Fibroblast of mammary gland (primary cell): ENCODE data around the gene TMEM183A.

Experiments
- DNase-seq: peaks from one replicate; pipeline ENCODE4 v3.0.0-alpha.2; 2010; ENCODE audit warnings: low read depth
- H3K4me3 ChIP-seq: 2 replicates; pipeline ENCODE4 v1.5.1; 2011; ENCODE audit warnings: low read depth, mild to moderate bottlenecking, low read length, moderate library complexity; ENCODE audit not compliant: control insufficient read depth
- TF ChIP-seq, protein P1 (sequence below): conservative IDR thresholded peaks from 2 replicates; pipeline ENCODE4 v1.5.1; 2011; ENCODE audit warnings: low read depth, low read length, inconsistent platforms; ENCODE audit not compliant: control insufficient read depth, insufficient read depth

TMEM183A gene, protein sequence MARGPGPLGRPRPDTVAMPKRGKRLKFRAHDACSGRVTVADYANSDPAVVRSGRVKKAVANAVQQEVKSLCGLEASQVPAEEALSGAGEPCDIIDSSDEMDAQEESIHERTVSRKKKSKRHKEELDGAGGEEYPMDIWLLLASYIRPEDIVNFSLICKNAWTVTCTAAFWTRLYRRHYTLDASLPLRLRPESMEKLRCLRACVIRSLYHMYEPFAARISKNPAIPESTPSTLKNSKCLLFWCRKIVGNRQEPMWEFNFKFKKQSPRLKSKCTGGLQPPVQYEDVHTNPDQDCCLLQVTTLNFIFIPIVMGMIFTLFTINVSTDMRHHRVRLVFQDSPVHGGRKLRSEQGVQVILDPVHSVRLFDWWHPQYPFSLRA

DNA sequence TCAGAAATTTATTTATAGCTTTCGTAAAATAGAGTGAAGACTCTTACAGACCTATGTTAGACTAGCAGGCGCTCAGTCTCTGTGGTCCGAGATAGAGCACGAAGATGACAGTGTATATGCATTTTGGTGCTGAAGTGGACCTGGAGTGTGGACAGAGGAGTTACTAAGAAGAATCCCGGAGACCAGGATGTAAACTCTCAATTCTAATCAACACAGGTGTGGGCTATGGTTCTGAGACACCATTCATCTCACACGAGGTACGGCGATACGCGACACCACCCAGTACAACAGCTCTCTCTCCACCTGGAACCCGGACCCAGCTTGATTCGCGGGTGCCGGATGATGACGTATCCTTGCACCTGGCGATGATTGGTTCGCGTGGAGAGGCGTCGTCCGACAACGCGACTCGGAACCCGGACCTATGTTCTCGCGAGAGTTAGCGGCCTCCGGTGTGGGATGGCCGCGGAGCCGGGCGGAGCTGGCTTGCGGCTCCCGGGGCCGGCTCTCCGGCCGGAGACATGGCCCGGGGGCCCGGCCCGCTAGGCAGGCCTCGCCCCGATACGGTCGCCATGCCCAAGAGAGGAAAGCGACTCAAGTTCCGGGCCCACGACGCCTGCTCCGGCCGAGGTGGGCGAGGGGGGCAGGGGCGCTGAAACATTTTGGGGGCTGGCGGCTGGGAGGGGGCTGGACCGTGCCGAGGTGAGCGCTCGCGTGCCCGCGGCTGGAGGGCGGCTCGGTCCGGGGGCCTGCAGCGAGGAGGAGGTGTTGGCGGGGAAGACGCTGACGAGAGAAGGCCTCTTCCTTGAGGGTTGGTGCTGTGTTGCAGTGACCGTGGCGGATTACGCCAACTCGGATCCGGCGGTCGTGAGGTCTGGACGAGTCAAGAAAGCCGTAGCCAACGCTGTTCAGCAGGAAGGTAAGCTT is at the start of gene TMEM183A:
TSS of gene TMEM183A (plus strand) at position 427 of the 924 bp plus-strand sequence. CDS start at position 519, 92 bp downstream.
- peak within 1 kb of the TSS; percentile 92 for H3K4me3 ChIP-seq
- TF ChIP-seq, protein P1, sequence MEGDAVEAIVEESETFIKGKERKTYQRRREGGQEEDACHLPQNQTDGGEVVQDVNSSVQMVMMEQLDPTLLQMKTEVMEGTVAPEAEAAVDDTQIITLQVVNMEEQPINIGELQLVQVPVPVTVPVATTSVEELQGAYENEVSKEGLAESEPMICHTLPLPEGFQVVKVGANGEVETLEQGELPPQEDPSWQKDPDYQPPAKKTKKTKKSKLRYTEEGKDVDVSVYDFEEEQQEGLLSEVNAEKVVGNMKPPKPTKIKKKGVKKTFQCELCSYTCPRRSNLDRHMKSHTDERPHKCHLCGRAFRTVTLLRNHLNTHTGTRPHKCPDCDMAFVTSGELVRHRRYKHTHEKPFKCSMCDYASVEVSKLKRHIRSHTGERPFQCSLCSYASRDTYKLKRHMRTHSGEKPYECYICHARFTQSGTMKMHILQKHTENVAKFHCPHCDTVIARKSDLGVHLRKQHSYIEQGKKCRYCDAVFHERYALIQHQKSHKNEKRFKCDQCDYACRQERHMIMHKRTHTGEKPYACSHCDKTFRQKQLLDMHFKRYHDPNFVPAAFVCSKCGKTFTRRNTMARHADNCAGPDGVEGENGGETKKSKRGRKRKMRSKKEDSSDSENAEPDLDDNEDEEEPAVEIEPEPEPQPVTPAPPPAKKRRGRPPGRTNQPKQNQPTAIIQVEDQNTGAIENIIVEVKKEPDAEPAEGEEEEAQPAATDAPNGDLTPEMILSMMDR = no peak
- DNase-seq = peak; percentile 97

- TF ChIP-seq, protein P1 = no peak
- DNase-seq = peak; percentile 75
- peak within 1 kb of the TSS; percentile 77 for H3K4me3 ChIP-seq
Observed at GRCh38 chr1:202957733-202958543, 49.2 kb upstream of the TMEM183A start, which contains the start of gene ADIPOR1. Gene ADIPOR1, minus strand, starts transcription at chr1:202958312. Its CDS starts 7,242 bp downstream, at chr1:202951070.

DNA sequence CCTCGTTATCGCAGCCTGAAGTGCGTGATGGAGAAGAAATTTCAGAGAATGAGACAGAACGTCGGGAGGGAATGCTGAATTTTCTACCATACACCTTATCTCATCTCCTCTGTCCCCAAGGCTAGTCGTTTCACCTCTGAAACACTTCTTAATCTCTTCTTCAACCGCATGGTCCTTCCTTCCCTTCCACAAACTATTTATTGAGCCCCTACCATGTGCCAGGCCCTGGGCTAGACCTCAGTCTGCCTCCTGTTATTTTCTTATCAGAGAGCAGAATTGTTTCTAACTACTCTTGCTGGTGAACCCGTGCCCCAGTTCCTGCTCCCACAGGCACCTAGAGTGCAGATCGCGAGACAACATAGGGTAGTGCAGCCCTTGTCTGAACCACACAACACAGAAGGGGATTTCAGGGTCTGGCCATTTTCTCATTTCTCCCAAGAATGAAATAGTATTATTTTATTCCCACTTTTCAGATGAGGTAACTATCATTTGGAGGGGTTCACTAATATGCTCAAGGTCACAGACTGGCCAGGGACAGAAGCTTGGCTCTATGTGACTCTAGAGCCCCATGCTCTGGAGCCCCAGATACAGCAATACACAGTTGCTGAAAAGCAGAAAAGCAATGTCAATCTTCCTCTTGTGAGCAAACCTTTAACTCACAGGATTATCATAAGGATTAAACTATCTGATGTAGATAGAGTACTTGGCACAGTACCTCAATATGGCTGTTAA is 48.5 kb upstream of the TMEM183A start:
- DNase-seq = no peak
- TF ChIP-seq, protein P1 = no peak
- peak overlapping the region; percentile 69 for H3K4me3 ChIP-seq

DNA sequence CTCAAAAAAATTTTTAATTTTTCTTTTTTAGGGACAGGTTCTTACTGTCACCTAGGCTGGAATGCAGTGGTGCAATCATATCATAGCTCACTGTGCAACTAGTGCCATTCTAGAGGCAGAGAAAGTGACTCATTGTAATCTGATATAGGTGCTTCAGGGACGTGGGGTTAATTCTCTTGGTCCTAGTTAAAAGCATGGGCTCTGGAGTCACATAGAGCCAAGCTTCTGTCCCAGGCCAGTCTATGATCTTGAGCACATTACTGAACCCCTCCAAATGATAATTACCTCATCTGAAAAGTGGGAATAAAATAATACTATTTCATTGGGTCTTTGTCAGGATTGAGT is 47.9 kb upstream of the TMEM183A start:
- DNase-seq = peak; percentile 62
- H3K4me3 ChIP-seq = no peak overlapping the region
- TF ChIP-seq, protein P1 = no peak

- H3K4me3 ChIP-seq = no peak overlapping the region
- DNase-seq = no peak
- TF ChIP-seq, protein P1 = no peak
Observed at GRCh38 chr1:202961220-202961880, 45.8 kb upstream of the TMEM183A start.
